H1 (cell line): ENCODE measurements around the gene INTS7. TPM values are rescaled to one million over a fixed set of nuclear protein-coding genes. Genes with fewer than 3 reads are reported as not detected.

ENCODE experiments used
- CTCF ChIA-PET: fragments of 300-600 bp; sonication (Branson Sonifier 250); formaldehyde crosslinking; loops from one replicate; lab custom pipeline; 2021; ENCODE audit not compliant: partially characterized antibody; lab: Charles Lee
- POLR2A ChIA-PET: fragments of 300-600 bp; sonication (Branson Sonifier 250); formaldehyde crosslinking; loops from one replicate; lab custom pipeline; 2021; ENCODE audit warnings: inconsistent platforms; ENCODE audit not compliant: partially characterized antibody; lab: Charles Lee
- DNase-seq, 2 experiments: peaks; one replicate each; pipeline versions ENCODE4 v3.0.0 to v3.0.0-alpha.2; 2010 to 2022; ENCODE audit warnings: low spot score in 2 of 2, low read depth in 1 of 2, mixed read lengths in 1 of 2
- FAIRE-seq: peaks from 2 replicates; lab custom pipeline; 2011; peaks lifted over from hg19 to GRCh38; lab: Jason Lieb, UNC
- H2AFZ ChIP-seq: 2 replicates; pipeline ENCODE4 v1.8.1; 2012; ENCODE audit warnings: low read length, inconsistent platforms
- H2AK5ac ChIP-seq: 2 replicates; pipeline ENCODE4 v1.6.1; 2013; ENCODE audit warnings: low read depth, low read length
- H2BK120ac ChIP-seq: replicated peaks from 2 replicates; pipeline ENCODE3; 2013; ENCODE audit warnings: low read depth, low read length, inconsistent platforms
- H2BK12ac ChIP-seq: 2 replicates; pipeline ENCODE4 v1.6.1; 2013; ENCODE audit warnings: low read depth, low read length
- H2BK15ac ChIP-seq: 2 replicates; pipeline ENCODE4 v1.6.1; 2013; ENCODE audit warnings: low read length
- H2BK20ac ChIP-seq: 2 replicates; pipeline ENCODE4 v1.6.1; 2013; ENCODE audit warnings: low read length
- H2BK5ac ChIP-seq: 2 replicates; pipeline ENCODE4 v1.6.1; 2013; ENCODE audit warnings: low read depth, low read length
- H3K14ac ChIP-seq: 2 replicates; pipeline ENCODE4 v1.6.1; 2013; ENCODE audit warnings: inconsistent platforms; ENCODE audit not compliant: insufficient read length
- H3K18ac ChIP-seq: 2 replicates; pipeline ENCODE4 v1.6.1; 2013; ENCODE audit warnings: low read length; ENCODE audit errors: extremely low read depth
- H3K23ac ChIP-seq: 2 replicates; pipeline ENCODE4 v1.6.1; 2013; ENCODE audit warnings: inconsistent platforms; ENCODE audit not compliant: insufficient read length
- H3K23me2 ChIP-seq: 2 replicates; pipeline ENCODE4 v1.6.1; 2013; ENCODE audit warnings: low read depth, low read length
- H3K27ac ChIP-seq: 2 replicates; pipeline ENCODE4 v1.6.1; 2011; ENCODE audit warnings: low read depth, low read length, inconsistent platforms
- H3K27me3 ChIP-seq, 4 experiments: replicated peaks in 1 of 4; 1 replicate in 1 of 4; 2 replicates in 3 of 4; pipeline versions ENCODE4 v1.6.1 to v1.8.1; 2011 to 2013; ENCODE audit warnings: low read length in 3 of 4, mild to moderate bottlenecking in 3 of 4, inconsistent platforms in 2 of 4, mixed read lengths in 2 of 4, moderate library complexity in 1 of 4; ENCODE audit not compliant: control insufficient read depth in 3 of 4, insufficient read depth in 3 of 4; ENCODE audit errors: extremely low read depth in 1 of 4
- H3K36me3 ChIP-seq, 4 experiments: 2 replicates each; pipeline versions ENCODE4 v1.6.1 to v1.8.1; 2011 to 2013; ENCODE audit warnings: mild to moderate bottlenecking in 4 of 4, low read length in 3 of 4, moderate library complexity in 2 of 4, control low read depth in 1 of 4, inconsistent platforms in 1 of 4; ENCODE audit not compliant: insufficient read depth in 4 of 4, control insufficient read depth in 2 of 4
- H3K4ac ChIP-seq: replicated peaks from 2 replicates; pipeline ENCODE3; 2013; ENCODE audit warnings: low read length, low read depth, mixed read lengths, inconsistent platforms; ENCODE audit not compliant: insufficient read length
- H3K4me1 ChIP-seq, 4 experiments: replicated peaks in 1 of 4; 1 replicate in 1 of 4; 2 replicates in 3 of 4; pipeline versions ENCODE4 v1.6.1 to v1.8.1; 2011 to 2013; ENCODE audit warnings: low read length in 3 of 4, inconsistent platforms in 2 of 4, mixed read lengths in 1 of 4; ENCODE audit not compliant: insufficient read depth in 4 of 4, control insufficient read depth in 3 of 4
- H3K4me2 ChIP-seq, 2 experiments: 2 replicates each; pipeline versions ENCODE4 v1.6.1 to v1.8.1; 2011 to 2013; ENCODE audit warnings: low read depth in 2 of 2, low read length in 2 of 2, control low read depth in 1 of 2, inconsistent platforms in 1 of 2, mild to moderate bottlenecking in 1 of 2; ENCODE audit not compliant: insufficient read depth in 1 of 2
- H3K4me3 ChIP-seq, 4 experiments: fragments of 200-600, 300-600 bp in 1 of 4; sonication (generic), shearing (Covaris generic), sonication (Bioruptor Twin) in 1 of 4; 2 replicates each; pipeline versions ENCODE4 v1.5.1 to v1.8.1; 2011 to 2016; ENCODE audit warnings: low read length in 4 of 4, low read depth in 3 of 4, control low read depth in 2 of 4, inconsistent platforms in 2 of 4, mild to moderate bottlenecking in 2 of 4, mixed read lengths in 1 of 4, moderate library complexity in 1 of 4; ENCODE audit not compliant: insufficient read depth in 2 of 4; ENCODE audit errors: extremely low read depth in 1 of 4
- H3K56ac ChIP-seq: replicated peaks from 2 replicates; pipeline ENCODE3; 2013; ENCODE audit warnings: low read depth, mild to moderate bottlenecking, mixed read lengths, low read length, inconsistent platforms; ENCODE audit not compliant: insufficient read length
- H3K79me1 ChIP-seq: 2 replicates; pipeline ENCODE4 v1.6.1; 2013; ENCODE audit warnings: low read depth, low read length, control low read depth
- H3K79me2 ChIP-seq, 2 experiments: 2 replicates each; pipeline versions ENCODE4 v1.6.1 to v1.8.1; 2012 to 2013; ENCODE audit warnings: low read length in 2 of 2, mild to moderate bottlenecking in 2 of 2, inconsistent platforms in 1 of 2; ENCODE audit not compliant: insufficient read depth in 2 of 2, control insufficient read depth in 1 of 2
- H3K9ac ChIP-seq, 4 experiments: replicated peaks in 1 of 4; 1 replicate in 1 of 4; 2 replicates in 3 of 4; pipeline versions ENCODE4 v1.6.1 to v1.8.1; 2011 to 2013; ENCODE audit warnings: low read depth in 3 of 4, low read length in 3 of 4, control low read depth in 2 of 4, mild to moderate bottlenecking in 2 of 4, moderate library complexity in 2 of 4, inconsistent platforms in 1 of 4; ENCODE audit errors: extremely low read depth in 1 of 4
- H3K9me3 ChIP-seq, 2 experiments: 2 replicates each; pipeline versions ENCODE4 v1.6.1 to v1.8.1; 2012 to 2013; ENCODE audit warnings: mild to moderate bottlenecking in 2 of 2, moderate library complexity in 2 of 2, control low read depth in 1 of 2, inconsistent platforms in 1 of 2, low read depth in 1 of 2, low read length in 1 of 2, mixed read lengths in 1 of 2; ENCODE audit not compliant: insufficient read depth in 2 of 2
- H4K20me1 ChIP-seq, 2 experiments: replicated peaks in 1 of 2; 2 replicates each; pipeline versions ENCODE3 to v1.8.1; 2011 to 2013; ENCODE audit warnings: inconsistent platforms in 2 of 2, low read length in 2 of 2, mild to moderate bottlenecking in 1 of 2; ENCODE audit not compliant: insufficient read depth in 2 of 2, control insufficient read depth in 1 of 2
- H4K5ac ChIP-seq: 2 replicates; pipeline ENCODE4 v1.6.1; 2013; ENCODE audit warnings: low read length, low read depth, mixed read lengths, inconsistent platforms; ENCODE audit not compliant: insufficient read length
- H4K8ac ChIP-seq: 2 replicates; pipeline ENCODE4 v1.8.0; 2013; ENCODE audit warnings: mild to moderate bottlenecking, moderate library complexity, low read length, inconsistent platforms; ENCODE audit not compliant: insufficient read depth; ENCODE audit errors: extremely low read depth
- H4K91ac ChIP-seq: replicated peaks from 2 replicates; pipeline ENCODE3; 2013; ENCODE audit warnings: low read length, mixed read lengths, inconsistent platforms; ENCODE audit not compliant: insufficient read length
- ASH2L ChIP-seq: fragments of 200-600, 300-600 bp; sonication (generic); IDR thresholded peaks from one replicate; pipeline ENCODE4 v1.7.1; 2017; ENCODE audit warnings: low read length
- BRCA1 ChIP-seq: IDR thresholded peaks from 2 replicates; pipeline ENCODE4 v1.6.1; 2012; ENCODE audit warnings: low read depth, low read length, improper control_type of control experiment
- CTBP2 ChIP-seq: IDR thresholded peaks from 2 replicates; pipeline ENCODE4 v1.7.0; 2011; ENCODE audit warnings: borderline replicate concordance, mild to moderate bottlenecking, moderate library complexity, mixed read lengths, low read length; ENCODE audit not compliant: insufficient read depth, insufficient read length
- E2F6 ChIP-seq: IDR thresholded peaks from 2 replicates; pipeline ENCODE4 v1.6.1; 2012; ENCODE audit warnings: inconsistent platforms
- EGR1 ChIP-seq: IDR thresholded peaks from 2 replicates; pipeline ENCODE4 v1.6.1; 2011; ENCODE audit warnings: low read depth, low read length, borderline replicate concordance
- POU5F1 ChIP-seq: IDR thresholded peaks from 2 replicates; pipeline ENCODE4 v1.6.1; 2011; ENCODE audit warnings: low read depth, mild to moderate bottlenecking, low read length, moderate library complexity
- RFX5 ChIP-seq: IDR thresholded peaks from 2 replicates; pipeline ENCODE4 v1.6.1; 2011; ENCODE audit warnings: low read depth, low read length, improper control_type of control experiment, borderline replicate concordance
- SIRT6 ChIP-seq: IDR thresholded peaks from one replicate; pipeline ENCODE4 v1.7.1; 2012; ENCODE audit warnings: low read length, inconsistent platforms
- SP2 ChIP-seq: IDR thresholded peaks from 2 replicates; pipeline ENCODE4 v1.6.1; 2012; ENCODE audit warnings: mild to moderate bottlenecking, low read length, inconsistent platforms
- YY1 ChIP-seq: IDR thresholded peaks from 2 replicates; pipeline ENCODE4 v1.6.1; 2011; ENCODE audit warnings: low read depth, mild to moderate bottlenecking, low read length
- WGBS, 2 experiments: shearing (Covaris generic) in 1 of 2; methylation state at CpG; one replicate each; pipeline versions ENCODE4 v1.1.6 to v1.1.7; 2013 to 2015; ENCODE audit warnings: low lambda C conversion rate in 2 of 2, mixed read lengths in 2 of 2, inconsistent platforms in 1 of 2, low coverage in 1 of 2, missing lambda C conversion rate in 1 of 2; ENCODE audit not compliant: insufficient replicate concordance in 2 of 2, insufficient coverage in 1 of 2, insufficient read length in 1 of 2; ENCODE audit errors: extremely low coverage in 1 of 2, missing lambda C conversion rate in 1 of 2; 5-methylcytosine and 5-hydroxymethylcytosine counted together
- polyA plus RNA-seq, 7 experiments: library from polyadenylated mRNA; depleted of rRNA in 3 of 7; stranded (reverse) in 5 of 7; unstranded in 2 of 7; fragments of >200 nt in 5 of 7; fragments of 200-250 nt in 2 of 7; gene quantifications; 1 replicate in 5 of 7; 2 replicates in 1 of 7; 4 replicates in 1 of 7; pipeline versions ENCODE4 v1.2.1 to v1.2.3, GENCODE V29; 2011 to 2013; ENCODE audit warnings: missing spikeins in 2 of 7, mixed read lengths in 2 of 7
- total RNA-seq: library from RNA; stranded (reverse); fragmentation: NEBNext Ultra II Directional; extraction: Animal tissue kit (Norgen Biotek cat#: 25700); gene quantifications from 2 replicates; pipeline ENCODE4 v1.2.1, GENCODE V29; 2021
- TF ChIP-seq, protein P1 (sequence below): IDR thresholded peaks from 2 replicates; pipeline ENCODE4 v1.6.1; 2011; ENCODE audit warnings: low read length, improper control_type of control experiment

INTS7 gene
- total and polyA plus RNA-seq, 2 of the 8 experiments (the other 6 are each of a cell fraction or from before 2014, with no cell fraction given), result 15.2 to 22.4 TPM

DNA sequence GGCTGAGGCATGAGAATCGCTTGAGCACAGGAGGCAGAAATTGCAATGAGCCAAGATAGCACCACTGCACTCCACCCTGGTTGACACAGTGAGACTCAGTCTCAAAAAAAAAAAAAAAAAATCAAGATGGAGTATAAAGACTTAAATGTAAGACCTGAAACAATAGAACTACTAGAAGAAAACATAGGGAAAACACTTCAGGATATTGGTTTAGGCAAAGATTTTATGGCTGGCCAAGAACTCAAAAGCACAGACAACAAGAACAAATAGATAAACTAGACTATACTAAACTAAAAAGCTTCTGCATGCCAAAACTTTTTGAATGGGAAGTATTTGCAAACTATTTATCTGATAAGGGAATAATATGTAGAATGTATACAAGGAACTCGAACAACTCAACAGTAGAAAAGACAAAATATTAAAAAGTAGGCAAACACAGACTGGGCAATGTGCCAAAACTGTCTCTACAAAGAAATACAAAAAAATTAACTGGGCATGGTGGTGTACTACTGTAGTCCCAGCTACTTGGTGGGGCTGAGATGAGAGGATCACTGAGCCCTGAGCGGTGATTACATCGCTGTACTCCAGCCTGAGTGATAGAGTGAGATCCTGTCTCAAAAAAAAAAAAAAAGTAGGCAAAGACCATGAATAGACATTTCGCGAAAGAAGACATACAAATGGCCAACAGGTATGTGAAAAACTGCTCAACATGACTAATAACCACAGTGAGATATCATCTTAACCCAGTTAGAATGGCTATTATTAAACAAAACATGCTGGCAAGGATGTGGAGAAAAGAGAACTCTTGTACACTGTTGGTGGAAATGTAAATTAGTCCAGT lies 25.5 kb upstream of the INTS7 start:
- Histone ChIP-seq H4K91ac (no peak overlapping the region), H2AFZ (no peak overlapping the region), H3K79me1 (no peaks in the 10 kb centered on the region), H2AK5ac (no peak overlapping the region), H3K4ac (no peak overlapping the region), H2BK20ac (no peak overlapping the region), H2BK15ac (no peak overlapping the region), H4K5ac (no peak overlapping the region), H3K27me3 (no peaks in the 10 kb centered on the region), H3K4me3 (no peak overlapping the region), H3K27ac (no peak overlapping the region), H3K36me3 (peaks cover 8 to 43% (median 20%) of the 10 kb centered on the region in 4 experiments), H4K8ac (no peak overlapping the region), H3K18ac (no peak overlapping the region), H3K4me1 (no peaks in the 10 kb centered on the region), H3K79me2 (no peaks in the 10 kb centered on the region), H3K4me2 (no peak overlapping the region), H3K23me2 (no peaks in the 10 kb centered on the region), H3K9me3 (peaks cover 0 to 3% of the 10 kb centered on the region in 2 experiments; a peak in 1 of 4 replicates), H2BK120ac (no peak overlapping the region), H4K20me1 (peaks cover 0 to 2% of the 10 kb centered on the region in 2 experiments), H3K56ac (no peak overlapping the region), H3K14ac (no peak overlapping the region), H2BK12ac (no peak overlapping the region), H3K9ac (no peak overlapping the region), H2BK5ac (no peak overlapping the region), H3K23ac (no peak overlapping the region)
- CTCF ChIA-PET, result interaction anchor here (0.9 to 2.6 kb wide), 6 partner anchors 10 to 395 kb away, joined by 3 to 16 read pairs (median 3); no protein-coding TSS in a partner anchor
- no peak for FAIRE-seq
- POLR2A ChIA-PET, result no interaction called here
- DNase-seq, result no peak
- 89% methylated on average over 6 of the region's 6 CpGs; no CpG with 5 or more reads in 1 of the 2 experiments for WGBS, 2 experiments
- no peak for TF ChIP-seq E2F6
- TF ChIP-seq, protein P1, sequence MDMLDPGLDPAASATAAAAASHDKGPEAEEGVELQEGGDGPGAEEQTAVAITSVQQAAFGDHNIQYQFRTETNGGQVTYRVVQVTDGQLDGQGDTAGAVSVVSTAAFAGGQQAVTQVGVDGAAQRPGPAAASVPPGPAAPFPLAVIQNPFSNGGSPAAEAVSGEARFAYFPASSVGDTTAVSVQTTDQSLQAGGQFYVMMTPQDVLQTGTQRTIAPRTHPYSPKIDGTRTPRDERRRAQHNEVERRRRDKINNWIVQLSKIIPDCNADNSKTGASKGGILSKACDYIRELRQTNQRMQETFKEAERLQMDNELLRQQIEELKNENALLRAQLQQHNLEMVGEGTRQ, result no peak
- no peak for TF ChIP-seq RFX5
- TF ChIP-seq ASH2L, result no peak
- no peak for TF ChIP-seq BRCA1
- no peak for TF ChIP-seq YY1
- TF ChIP-seq SP2, result no peak
- TF ChIP-seq POU5F1, result no peak
- TF ChIP-seq EGR1, result no peak
- no peak for TF ChIP-seq CTBP2
- TF ChIP-seq SIRT6, result no peak
